GM19099 (cell line): ENCODE results near the gene DDX3X.

Experiments used
- POLR2A ChIP-seq: IDR thresholded peaks from 3 replicates; pipeline ENCODE4 v1.6.1; 2011; ENCODE audit warnings: low read depth; ENCODE audit not compliant: insufficient read length; ENCODE audit errors: extremely low read depth

Gene DDX3X

GRCh38 chrX:41384051-41384705 lies 50.2 kb downstream of the DDX3X start:
- TF ChIP-seq POLR2A = no peak

- no peak for TF ChIP-seq POLR2A
Measured at GRCh38 chrX:41386222-41386990, 52.4 kb downstream of the DDX3X start.

- no peak for TF ChIP-seq POLR2A
Measured at GRCh38 chrX:41388543-41388942, 54.6 kb downstream of the DDX3X start.

- TF ChIP-seq POLR2A = no peak
Measured at GRCh38 chrX:41389311-41389888, 55.4 kb downstream of the DDX3X start.

- TF ChIP-seq POLR2A = no peak
Measured at GRCh38 chrX:41391606-41392005, 57.6 kb downstream of the DDX3X start.

- TF ChIP-seq POLR2A = no peak
Measured at GRCh38 chrX:41394293-41394692, 60.3 kb downstream of the DDX3X start.

- no peak for TF ChIP-seq POLR2A
Measured at GRCh38 chrX:41397219-41397618, 63.3 kb downstream of the DDX3X start.

- no peak for TF ChIP-seq POLR2A
Measured at GRCh38 chrX:41397768-41398167, 63.8 kb downstream of the DDX3X start.

- no peak for TF ChIP-seq POLR2A
Measured at GRCh38 chrX:41405551-41405950, 71.6 kb downstream of the DDX3X start.

- no peak for TF ChIP-seq POLR2A
Measured at GRCh38 chrX:41406201-41406600, 72.2 kb downstream of the DDX3X start.

GRCh38 chrX:41407816-41408215 lies 73.9 kb downstream of the DDX3X start:
- TF ChIP-seq POLR2A = no peak

GRCh38 chrX:41408576-41408975 lies 74.6 kb downstream of the DDX3X start:
- TF ChIP-seq POLR2A = no peak

- TF ChIP-seq POLR2A = no peak
Measured at GRCh38 chrX:41409006-41409405, 75.0 kb downstream of the DDX3X start.

- no peak for TF ChIP-seq POLR2A
Measured at GRCh38 chrX:41412261-41413081, 78.5 kb downstream of the DDX3X start.
